Fibroblast of the aortic adventitia (primary cell): ENCODE data around the gene SAMD4A. TPM values are rescaled to one million over a fixed set of nuclear protein-coding genes. Genes with fewer than 3 reads are reported as not detected.

ENCODE experiments used
- DNase-seq: peaks from one replicate; pipeline ENCODE4 v3.0.0-alpha.2; 2010; ENCODE audit warnings: low read depth
- H3K4me3 ChIP-seq: 2 replicates; pipeline ENCODE4 v1.5.1; 2011; ENCODE audit warnings: low read depth, mild to moderate bottlenecking, control low read depth, low read length, moderate library complexity
- CTCF ChIP-seq: IDR thresholded peaks from 2 replicates; pipeline ENCODE4 v1.5.1; 2011; ENCODE audit warnings: mild to moderate bottlenecking, low read length, control low read depth, inconsistent platforms; ENCODE audit not compliant: insufficient read depth
- total RNA-seq: library from RNA; depleted of rRNA; stranded (reverse); fragments of >200 nt; gene quantifications from 2 replicates; pipeline ENCODE4 v1.2.3, GENCODE V29; 2012; ENCODE audit warnings: low replicate concordance

The SAMD4A gene
- total RNA-seq, 1 donor = 20.1 TPM

GRCh38 chr14:54603362-54603761 is 36.4 kb downstream of the SAMD4A start:
- no peak for TF ChIP-seq CTCF
- peak; percentile 51 for DNase-seq
- H3K4me3 ChIP-seq = no peak overlapping the region

- TF ChIP-seq CTCF = no peak
- DNase-seq = no peak
- H3K4me3 ChIP-seq = no peak overlapping the region
These were observed 39.2 kb downstream of the SAMD4A start for GRCh38 chr14:54606178-54606577.

- TF ChIP-seq CTCF = no peak
- DNase-seq = peak; percentile 82
- H3K4me3 ChIP-seq = no peak overlapping the region
These were observed 39.8 kb downstream of the SAMD4A start for GRCh38 chr14:54606631-54607133.

- H3K4me3 ChIP-seq = no peak overlapping the region
- no peak for DNase-seq
- no peak for TF ChIP-seq CTCF
These were observed 42.6 kb downstream of the SAMD4A start for GRCh38 chr14:54609576-54609975.

- TF ChIP-seq CTCF = no peak
- DNase-seq = peak; percentile 69
- no peak overlapping the region for H3K4me3 ChIP-seq
These were observed 43.4 kb downstream of the SAMD4A start for GRCh38 chr14:54610051-54610977.

GRCh38 chr14:54614296-54614695 is 47.4 kb downstream of the SAMD4A start:
- no peak overlapping the region for H3K4me3 ChIP-seq
- TF ChIP-seq CTCF = no peak
- no peak for DNase-seq
